Hepatocyte (in vitro differentiated cells): ENCODE data around the gene TMEM30A. TPM values are rescaled to one million over a fixed set of nuclear protein-coding genes. Genes with fewer than 3 reads are reported as not detected.

Experiments
- DNase-seq: peaks from one replicate; pipeline ENCODE4 v3.0.0-alpha.2; 2016; ENCODE audit warnings: low spot score
- H2AFZ ChIP-seq: fragments of 200-600 bp; sonication (generic); 2 replicates; pipeline ENCODE4 v1.6.0; 2016; ENCODE audit warnings: antibody characterized with exemption, mild to moderate bottlenecking
- H3K27ac ChIP-seq: fragments of 200-600 bp; sonication (generic); 2 replicates; pipeline ENCODE4 v1.5.1; 2016; ENCODE audit warnings: mild to moderate bottlenecking
- H3K27me3 ChIP-seq: fragments of 200-600 bp; sonication (generic); 2 replicates; pipeline ENCODE4 v1.6.1; 2016
- H3K36me3 ChIP-seq: fragments of 200-600 bp; sonication (generic); replicated peaks from 2 replicates; pipeline ENCODE4 v1.5.1; 2016; ENCODE audit warnings: low read depth; ENCODE audit not compliant: insufficient read depth
- H3K4me1 ChIP-seq: fragments of 200-600 bp; sonication (generic); 2 replicates; pipeline ENCODE4 v1.5.1; 2016; ENCODE audit warnings: mild to moderate bottlenecking, moderate library complexity; ENCODE audit not compliant: insufficient read depth
- H3K4me2 ChIP-seq: fragments of 200-600 bp; sonication (generic); 2 replicates; pipeline ENCODE4 v1.6.0; 2016
- H3K4me3 ChIP-seq: fragments of 200-600 bp; sonication (generic); 2 replicates; pipeline ENCODE4 v1.5.1; 2016; ENCODE audit warnings: mild to moderate bottlenecking
- H3K79me2 ChIP-seq: fragments of 200-600 bp; sonication (generic); 2 replicates; pipeline ENCODE4 v1.6.0; 2017; ENCODE audit warnings: mild to moderate bottlenecking
- H3K9me2 ChIP-seq: fragments of 200-600 bp; sonication (generic); replicated peaks from 2 replicates; pipeline ENCODE4 v1.6.0; 2017; ENCODE audit warnings: mild to moderate bottlenecking; ENCODE audit not compliant: insufficient read depth
- H3K9me3 ChIP-seq: fragments of 200-600 bp; sonication (generic); 2 replicates; pipeline ENCODE4 v1.5.1; 2016; ENCODE audit warnings: low read depth, mild to moderate bottlenecking
- H4K20me1 ChIP-seq: fragments of 200-600 bp; sonication (generic); 2 replicates; pipeline ENCODE4 v1.6.0; 2016; ENCODE audit warnings: mild to moderate bottlenecking; ENCODE audit not compliant: insufficient read depth, poor library complexity, severe bottlenecking
- CTCF ChIP-seq: fragments of 200-600 bp; sonication (generic); IDR thresholded peaks from 2 replicates; pipeline ENCODE4 v1.5.1; 2016; ENCODE audit warnings: antibody characterized with exemption, mild to moderate bottlenecking; ENCODE audit not compliant: poor library complexity
- EZH2 ChIP-seq: fragments of 200-600 bp; sonication (generic); IDR thresholded peaks from 2 replicates; pipeline ENCODE4 v1.6.1; 2016; ENCODE audit warnings: antibody characterized with exemption, mild to moderate bottlenecking, borderline replicate concordance
- EZH2phosphoT487 ChIP-seq: fragments of 200-600 bp; sonication (generic); IDR thresholded peaks from one replicate; pipeline ENCODE4 v1.6.1; 2018; ENCODE audit warnings: antibody characterized with exemption, mild to moderate bottlenecking, low read depth, moderate library complexity; ENCODE audit not compliant: unreplicated experiment, severe bottlenecking
- WGBS: methylation state at CpG from one replicate; pipeline ENCODE4 v1.1.6; 2016; ENCODE audit warnings: low lambda C conversion rate; ENCODE audit errors: missing lambda C conversion rate; 5-methylcytosine and 5-hydroxymethylcytosine counted together
- polyA plus RNA-seq: library from polyadenylated mRNA; unstranded; fragments of >200 nt; fragmentation: Nextera tagmentation; extraction: Ambion mirVana; gene quantifications from 2 replicates; pipeline ENCODE4 v1.2.1, GENCODE V29; 2016
- total RNA-seq: library from RNA; depleted of rRNA; stranded (reverse); fragments of >200 nt; gene quantifications from 2 replicates; pipeline ENCODE4 v1.2.3, GENCODE V29; 2014

Gene TMEM30A
- total and polyA plus RNA-seq, 2 experiments from 2014 or later, result 71.1 to 165 TPM

- Histone ChIP-seq H3K9me2 (no peaks in the 10 kb centered on the region), H3K9me3 (no peaks in the 10 kb centered on the region), H3K4me1 (peaks cover 10% of the 10 kb centered on the region), H2AFZ (no peak overlapping the region), H4K20me1 (peaks cover 17% of the 10 kb centered on the region), H3K4me2 (no peak overlapping the region), H3K36me3 (no peaks in the 10 kb centered on the region), H3K27me3 (no peaks in the 10 kb centered on the region), H3K4me3 (no peak overlapping the region), H3K79me2 (peaks cover 97% of the 10 kb centered on the region), H3K27ac (peak overlapping the region; percentile 77)
- DNase-seq, result no peak
- TF ChIP-seq CTCF (no peak), EZH2phosphoT487 (no peak), EZH2 (no peak)
- 87% methylated on average over 5 of the region's 5 CpGs for WGBS
Observed at GRCh38 chr6:75272145-75272840, 12.3 kb downstream of the TMEM30A start.

DNA sequence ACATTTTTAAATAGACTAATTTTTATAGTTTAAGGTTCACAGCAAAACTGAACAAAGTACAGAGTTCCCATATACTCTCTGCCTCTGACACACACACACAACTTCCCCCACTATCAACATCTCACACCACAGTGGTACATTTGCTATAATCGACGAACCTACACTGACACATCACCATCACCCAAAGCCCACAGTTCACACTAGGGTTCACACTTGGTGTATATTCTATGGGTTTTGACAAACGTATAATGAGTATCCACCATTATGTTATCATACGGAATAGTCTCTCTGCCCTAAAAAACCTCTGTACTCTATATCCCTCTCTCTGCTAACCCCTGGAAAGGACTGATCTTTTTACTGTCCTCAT is 15.6 kb downstream of the TMEM30A start:
- Histone ChIP-seq H3K4me3 (no peak overlapping the region), H3K36me3 (no peaks in the 10 kb centered on the region), H3K9me2 (no peaks in the 10 kb centered on the region), H2AFZ (no peak overlapping the region), H3K27me3 (no peaks in the 10 kb centered on the region), H4K20me1 (peaks cover 18% of the 10 kb centered on the region), H3K4me2 (no peak overlapping the region), H3K79me2 (peaks cover 95% of the 10 kb centered on the region), H3K27ac (no peak overlapping the region), H3K4me1 (peaks cover 14% of the 10 kb centered on the region), H3K9me3 (no peaks in the 10 kb centered on the region)
- DNase-seq, result no peak
- WGBS, result 94% methylated on average over 4 of the region's 4 CpGs
- TF ChIP-seq EZH2phosphoT487, result no peak
- no peak for TF ChIP-seq EZH2
- no peak for TF ChIP-seq CTCF

DNA sequence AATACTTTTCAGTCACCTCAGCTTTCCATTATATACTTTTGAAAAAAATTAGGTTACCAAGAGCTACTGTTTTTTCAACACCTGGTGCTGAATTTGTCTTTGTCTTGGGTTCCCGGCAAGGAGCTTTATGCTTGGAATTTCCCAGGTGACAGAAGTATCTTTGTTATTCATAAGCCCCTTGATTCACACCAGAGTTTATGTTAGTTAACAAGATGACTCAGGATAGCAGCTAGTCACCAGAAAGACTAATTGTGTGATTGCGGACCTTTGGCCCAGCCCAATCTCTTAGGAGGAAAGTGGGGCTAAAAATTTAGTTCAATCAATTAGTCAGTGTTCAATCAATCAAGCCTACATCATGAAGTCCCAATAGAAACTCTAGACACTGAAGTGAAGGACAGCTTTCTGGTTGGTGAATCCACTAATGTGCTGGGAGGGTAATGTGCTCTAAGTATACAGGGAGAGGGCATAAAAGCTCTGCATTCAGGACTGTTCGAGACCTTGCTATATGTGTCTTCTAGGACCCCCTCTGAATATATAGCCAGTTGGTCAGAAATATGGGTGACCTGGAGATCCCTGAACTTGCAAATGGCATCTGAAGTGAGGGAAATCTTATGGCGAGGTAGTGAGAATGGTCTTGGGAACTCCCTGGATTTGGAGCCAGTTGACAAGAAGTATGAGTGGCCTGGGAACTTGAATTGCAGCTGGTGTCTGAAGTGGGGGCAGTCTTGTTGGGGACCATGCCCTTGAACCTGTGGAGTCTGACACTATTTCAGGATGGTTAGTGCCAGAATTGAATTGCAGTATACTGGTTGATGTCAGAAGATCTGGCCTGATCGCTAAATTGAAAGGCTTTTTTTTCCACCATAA is 16.2 kb downstream of the TMEM30A start:
- no peaks in the 10 kb centered on the region for H3K27me3 ChIP-seq
- no peak overlapping the region for H3K4me3 ChIP-seq
- H3K9me2 ChIP-seq, result no peaks in the 10 kb centered on the region
- 79% methylated on average over 5 of the region's 5 CpGs for WGBS
- peak overlapping the region; percentile 12 for H3K4me2 ChIP-seq
- no peak for TF ChIP-seq CTCF
- TF ChIP-seq EZH2, result no peak
- no peak for TF ChIP-seq EZH2phosphoT487
- peak overlapping the region; percentile 17 for H3K27ac ChIP-seq
- DNase-seq, result no peak
- H2AFZ ChIP-seq, result no peak overlapping the region
- peaks cover 14% of the 10 kb centered on the region for H4K20me1 ChIP-seq
- no peaks in the 10 kb centered on the region for H3K9me3 ChIP-seq
- peaks cover 14% of the 10 kb centered on the region for H3K4me1 ChIP-seq
- no peaks in the 10 kb centered on the region for H3K36me3 ChIP-seq
- H3K79me2 ChIP-seq, result peaks cover 93% of the 10 kb centered on the region
